H9 (cell line): ENCODE data around the gene DDX59. TPM values are rescaled to one million over a fixed set of nuclear protein-coding genes. Genes with fewer than 3 reads are reported as not detected.

Source experiments
- DNase-seq: peaks from one replicate; pipeline ENCODE4 v3.0.0-alpha.2; 2017
- H2AFZ ChIP-seq: one replicate; pipeline ENCODE4 v1.6.1; 2013; ENCODE audit warnings: mild to moderate bottlenecking, low read length, control low read depth, moderate library complexity
- H2AK5ac ChIP-seq: 2 replicates; pipeline ENCODE4 v1.6.1; 2013; ENCODE audit warnings: low read length, control low read depth, mixed read lengths; ENCODE audit not compliant: insufficient read length
- H2BK120ac ChIP-seq: one replicate; pipeline ENCODE4 v1.6.1; 2013; ENCODE audit warnings: low read depth, mild to moderate bottlenecking, low read length, control low read depth, inconsistent platforms; ENCODE audit not compliant: poor library complexity, severe bottlenecking
- H2BK12ac ChIP-seq: 2 replicates; pipeline ENCODE4 v1.6.1; 2013; ENCODE audit warnings: low read length, control low read depth, mixed read lengths, low read depth; ENCODE audit not compliant: insufficient read length
- H2BK15ac ChIP-seq: 2 replicates; pipeline ENCODE4 v1.6.1; 2013; ENCODE audit warnings: low read depth, low read length, control low read depth
- H2BK20ac ChIP-seq: one replicate; pipeline ENCODE4 v1.6.1; 2013; ENCODE audit warnings: low read depth, mild to moderate bottlenecking, low read length, control low read depth, inconsistent platforms; ENCODE audit not compliant: poor library complexity, severe bottlenecking
- H2BK5ac ChIP-seq: 2 replicates; pipeline ENCODE4 v1.6.1; 2013; ENCODE audit warnings: low read length, control low read depth, mixed read lengths; ENCODE audit not compliant: insufficient read length
- H3K14ac ChIP-seq: 2 replicates; pipeline ENCODE4 v1.6.1; 2013; ENCODE audit warnings: low read length, control low read depth; ENCODE audit not compliant: insufficient read depth
- H3K18ac ChIP-seq: 2 replicates; pipeline ENCODE4 v1.6.1; 2013; ENCODE audit warnings: low read depth, mild to moderate bottlenecking, mixed read lengths, low read length, control low read depth; ENCODE audit not compliant: insufficient read length
- H3K23ac ChIP-seq: 2 replicates; pipeline ENCODE4 v1.6.1; 2013; ENCODE audit warnings: low read length, control low read depth, mixed read lengths, low read depth; ENCODE audit not compliant: insufficient read length
- H3K23me2 ChIP-seq: 2 replicates; pipeline ENCODE4 v1.6.1; 2013; ENCODE audit warnings: low read depth, mild to moderate bottlenecking, mixed read lengths, low read length, control low read depth; ENCODE audit not compliant: insufficient read length, poor library complexity, severe bottlenecking
- H3K27ac ChIP-seq: 2 replicates; pipeline ENCODE4 v1.5.1; 2013; ENCODE audit warnings: low read length, control low read depth, mixed read lengths, low read depth; ENCODE audit not compliant: insufficient read length
- H3K27me3 ChIP-seq: 2 replicates; pipeline ENCODE4 v1.6.1; 2013; ENCODE audit warnings: low read length, control low read depth, inconsistent platforms; ENCODE audit not compliant: insufficient read depth
- H3K4ac ChIP-seq: 2 replicates; pipeline ENCODE4 v1.6.1; 2013; ENCODE audit warnings: low read depth, mild to moderate bottlenecking, control low read depth, inconsistent platforms, low read length, moderate library complexity
- H3K4me1 ChIP-seq: 2 replicates; pipeline ENCODE4 v1.6.1; 2013; ENCODE audit warnings: low read length, control low read depth, inconsistent platforms; ENCODE audit not compliant: insufficient read depth
- H3K4me2 ChIP-seq: 2 replicates; pipeline ENCODE4 v1.6.1; 2013; ENCODE audit warnings: low read length, control low read depth, mixed read lengths; ENCODE audit not compliant: insufficient read length, insufficient read depth
- H3K56ac ChIP-seq: 2 replicates; pipeline ENCODE4 v1.6.1; 2013; ENCODE audit warnings: low read depth, mild to moderate bottlenecking, mixed read lengths, low read length, control low read depth; ENCODE audit not compliant: insufficient read length
- H3K79me1 ChIP-seq: 2 replicates; pipeline ENCODE4 v1.6.1; 2013; ENCODE audit warnings: low read depth, mild to moderate bottlenecking, moderate library complexity, low read length, control low read depth, inconsistent platforms; ENCODE audit not compliant: insufficient read depth, poor library complexity, severe bottlenecking
- H3K79me2 ChIP-seq: 2 replicates; pipeline ENCODE4 v1.6.1; 2013; ENCODE audit warnings: low read length, control low read depth, inconsistent platforms; ENCODE audit not compliant: insufficient read depth
- H3K9ac ChIP-seq: 2 replicates; pipeline ENCODE4 v1.6.1; 2013; ENCODE audit warnings: low read length, control low read depth, mixed read lengths; ENCODE audit not compliant: insufficient read length; ENCODE audit errors: extremely low read depth
- H3K9me3 ChIP-seq: one replicate; pipeline ENCODE4 v1.6.1; 2013; ENCODE audit warnings: low read depth, low read length, inconsistent platforms; ENCODE audit not compliant: control insufficient read depth
- H3T11ph ChIP-seq: one replicate; pipeline ENCODE4 v1.6.1; 2013; ENCODE audit warnings: mild to moderate bottlenecking, low read length, control low read depth, inconsistent platforms
- H4K20me1 ChIP-seq: one replicate; pipeline ENCODE4 v1.6.1; 2013; ENCODE audit not compliant: control insufficient read depth, insufficient read length, insufficient read depth
- H4K5ac ChIP-seq: 2 replicates; pipeline ENCODE4 v1.6.1; 2013; ENCODE audit warnings: low read depth, mild to moderate bottlenecking, mixed read lengths, low read length, control low read depth; ENCODE audit not compliant: insufficient read length
- H4K8ac ChIP-seq: replicated peaks from 2 replicates; pipeline ENCODE4 v1.6.1; 2013; ENCODE audit warnings: low read length, control low read depth, mixed read lengths, low read depth; ENCODE audit not compliant: insufficient read length
- H4K91ac ChIP-seq: 2 replicates; pipeline ENCODE4 v1.6.1; 2013; ENCODE audit warnings: low read depth, mild to moderate bottlenecking, moderate library complexity, mixed read lengths, low read length, control low read depth; ENCODE audit not compliant: insufficient read length
- H3K27ac Mint-ChIP-seq, 3 experiments: 2 replicates in 2 of 3; 3 replicates in 1 of 3; pipeline ENCODE4 v1.8.0; 2020 to 2021; ENCODE audit warnings: mixed read lengths in 3 of 3, mild to moderate bottlenecking in 1 of 3, moderate library complexity in 1 of 3
- H3K27me3 Mint-ChIP-seq: 2 replicates; pipeline ENCODE4 v1.8.0; 2021; ENCODE audit warnings: low read depth, mild to moderate bottlenecking, moderate library complexity, mixed read lengths
- H3K36me3 Mint-ChIP-seq, 3 experiments: 2 replicates in 2 of 3; 3 replicates in 1 of 3; pipeline ENCODE4 v1.8.0; 2020 to 2021; ENCODE audit warnings: low read depth in 3 of 3, mixed read lengths in 3 of 3; ENCODE audit not compliant: insufficient read depth in 1 of 3
- H3K4me1 Mint-ChIP-seq, 2 experiments: 2 replicates each; pipeline ENCODE4 v1.8.0; 2020; ENCODE audit warnings: mixed read lengths in 2 of 2
- H3K4me3 Mint-ChIP-seq, 2 experiments: 2 replicates in 1 of 2; 3 replicates in 1 of 2; pipeline ENCODE4 v1.8.0; 2020 to 2021; ENCODE audit warnings: mild to moderate bottlenecking in 2 of 2, mixed read lengths in 2 of 2, moderate library complexity in 1 of 2
- H3K9me3 Mint-ChIP-seq, 2 experiments: 2 replicates in 1 of 2; 3 replicates in 1 of 2; pipeline ENCODE4 v1.8.0; 2020; ENCODE audit warnings: mild to moderate bottlenecking in 2 of 2, mixed read lengths in 2 of 2, moderate library complexity in 1 of 2
- WGBS: extraction: QIAGEN DNeasy Blood & Tissue Kit; methylation state at CpG from one replicate; pipeline ENCODE4 v1.1.7; 2013; ENCODE audit warnings: missing lambda C conversion rate, low lambda C conversion rate, mixed read lengths; ENCODE audit not compliant: insufficient read length; ENCODE audit errors: extremely low coverage; 5-methylcytosine and 5-hydroxymethylcytosine counted together
- total RNA-seq: library from RNA; stranded (reverse); gene quantifications from 2 replicates; pipeline ENCODE4 v1.2.1, GENCODE V29; 2021
- TF ChIP-seq, protein P1 (sequence below): fragments of 200-600 bp; sonication (generic); conservative IDR thresholded peaks from 3 replicates; pipeline ENCODE4 v1.8.0; 2021; ENCODE audit warnings: antibody characterized with exemption, mild to moderate bottlenecking

The DDX59 gene
- total RNA-seq, 1 experiment from 2014 or later, result 14.0 TPM

DNA sequence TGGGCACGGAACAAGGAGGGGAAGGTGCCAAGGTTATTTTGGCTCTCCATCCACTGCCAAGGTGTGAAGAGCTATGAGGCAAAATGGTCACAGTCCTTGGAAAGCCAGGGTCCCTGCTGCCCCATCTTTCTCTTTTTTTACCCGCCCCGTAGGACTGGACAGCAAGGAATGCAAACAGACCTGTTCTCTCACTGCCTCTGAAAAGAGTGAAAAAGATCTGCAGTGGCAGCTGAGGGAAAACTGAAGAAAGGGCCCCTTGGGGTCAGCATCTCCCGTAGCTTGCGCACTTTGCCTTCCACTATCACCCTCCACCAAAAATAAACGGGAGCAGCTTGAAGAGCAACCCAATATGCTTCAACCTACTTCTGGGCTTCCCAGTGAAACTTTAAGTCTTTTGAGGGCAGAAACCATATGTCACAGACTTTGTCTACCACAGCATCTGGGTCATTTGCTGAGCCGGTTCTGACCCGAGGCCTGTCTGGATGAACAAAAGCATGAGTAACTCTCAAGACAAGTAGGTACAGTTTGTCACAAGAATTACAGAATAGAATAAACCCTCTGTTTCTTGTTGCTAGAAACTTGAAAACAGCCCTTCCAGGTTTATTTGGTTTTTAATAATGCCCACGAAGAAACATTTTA is 39.7 kb downstream of the DDX59 start:
- no peak overlapping the region for H2BK15ac ChIP-seq

More for the DNA sequence above, 39.7 kb downstream of the DDX59 start:
- Histone ChIP-seq H2BK20ac (no peak overlapping the region), H3T11ph (no peak overlapping the region), H2BK120ac (no peak overlapping the region), H3K14ac (no peak overlapping the region), H3K27me3 (no peaks in the 10 kb centered on the region), H4K20me1 (no peaks in the 10 kb centered on the region), H3K4ac (no peak overlapping the region), H2BK12ac (no peak overlapping the region), H3K79me1 (no peaks in the 10 kb centered on the region), H3K9me3 (no peaks in the 10 kb centered on the region), H4K91ac (no peak overlapping the region), H3K9ac (no peak overlapping the region), H3K27ac (no peak overlapping the region), H4K5ac (no peak overlapping the region), H3K18ac (no peak overlapping the region), H2AK5ac (no peak overlapping the region), H3K23ac (no peak overlapping the region), H3K23me2 (no peaks in the 10 kb centered on the region), H3K56ac (no peak overlapping the region), H2AFZ (no peak overlapping the region), H3K4me1 (peaks cover 6% of the 10 kb centered on the region), H4K8ac (no peak overlapping the region), H3K4me2 (no peak overlapping the region), H3K79me2 (no peaks in the 10 kb centered on the region), H2BK5ac (no peak overlapping the region)
- Mint-ChIP-seq H3K9me3 (no peaks in the 10 kb centered on the region), H3K27ac (no peak overlapping the region), H3K4me3 (no peak overlapping the region), H3K36me3 (no peaks in the 10 kb centered on the region), H3K27me3 (no peaks in the 10 kb centered on the region; the same call in 1 of the 2 replicates), H3K4me1 (peaks cover 7 to 19% of the 10 kb centered on the region in 2 experiments)
- no CpG with 5 or more reads among the region's 9 CpGs for WGBS
- TF ChIP-seq, protein P1, sequence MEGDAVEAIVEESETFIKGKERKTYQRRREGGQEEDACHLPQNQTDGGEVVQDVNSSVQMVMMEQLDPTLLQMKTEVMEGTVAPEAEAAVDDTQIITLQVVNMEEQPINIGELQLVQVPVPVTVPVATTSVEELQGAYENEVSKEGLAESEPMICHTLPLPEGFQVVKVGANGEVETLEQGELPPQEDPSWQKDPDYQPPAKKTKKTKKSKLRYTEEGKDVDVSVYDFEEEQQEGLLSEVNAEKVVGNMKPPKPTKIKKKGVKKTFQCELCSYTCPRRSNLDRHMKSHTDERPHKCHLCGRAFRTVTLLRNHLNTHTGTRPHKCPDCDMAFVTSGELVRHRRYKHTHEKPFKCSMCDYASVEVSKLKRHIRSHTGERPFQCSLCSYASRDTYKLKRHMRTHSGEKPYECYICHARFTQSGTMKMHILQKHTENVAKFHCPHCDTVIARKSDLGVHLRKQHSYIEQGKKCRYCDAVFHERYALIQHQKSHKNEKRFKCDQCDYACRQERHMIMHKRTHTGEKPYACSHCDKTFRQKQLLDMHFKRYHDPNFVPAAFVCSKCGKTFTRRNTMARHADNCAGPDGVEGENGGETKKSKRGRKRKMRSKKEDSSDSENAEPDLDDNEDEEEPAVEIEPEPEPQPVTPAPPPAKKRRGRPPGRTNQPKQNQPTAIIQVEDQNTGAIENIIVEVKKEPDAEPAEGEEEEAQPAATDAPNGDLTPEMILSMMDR, result no peak
- DNase-seq, result no peak
